KBM-7 (cell line): ENCODE data around the gene IFITM2.
A peak's percentile ranks its signal among the peaks of the same experiment; 100 is the strongest.

Experiments used
- DNase-seq: peaks from one replicate; pipeline ENCODE4 v3.0.0-alpha.2; 2015
- in situ Hi-C: fragments of 300-500 bp; cut with MboI; formaldehyde crosslinking; loops from 2 replicates; pipeline ENCODE4 v1.14.3; 2020; ENCODE audit warnings: low sequenced_read_pairs, low pct_unique_long_range_greater_than_20kb, mixed read lengths

The IFITM2 gene

DNA sequence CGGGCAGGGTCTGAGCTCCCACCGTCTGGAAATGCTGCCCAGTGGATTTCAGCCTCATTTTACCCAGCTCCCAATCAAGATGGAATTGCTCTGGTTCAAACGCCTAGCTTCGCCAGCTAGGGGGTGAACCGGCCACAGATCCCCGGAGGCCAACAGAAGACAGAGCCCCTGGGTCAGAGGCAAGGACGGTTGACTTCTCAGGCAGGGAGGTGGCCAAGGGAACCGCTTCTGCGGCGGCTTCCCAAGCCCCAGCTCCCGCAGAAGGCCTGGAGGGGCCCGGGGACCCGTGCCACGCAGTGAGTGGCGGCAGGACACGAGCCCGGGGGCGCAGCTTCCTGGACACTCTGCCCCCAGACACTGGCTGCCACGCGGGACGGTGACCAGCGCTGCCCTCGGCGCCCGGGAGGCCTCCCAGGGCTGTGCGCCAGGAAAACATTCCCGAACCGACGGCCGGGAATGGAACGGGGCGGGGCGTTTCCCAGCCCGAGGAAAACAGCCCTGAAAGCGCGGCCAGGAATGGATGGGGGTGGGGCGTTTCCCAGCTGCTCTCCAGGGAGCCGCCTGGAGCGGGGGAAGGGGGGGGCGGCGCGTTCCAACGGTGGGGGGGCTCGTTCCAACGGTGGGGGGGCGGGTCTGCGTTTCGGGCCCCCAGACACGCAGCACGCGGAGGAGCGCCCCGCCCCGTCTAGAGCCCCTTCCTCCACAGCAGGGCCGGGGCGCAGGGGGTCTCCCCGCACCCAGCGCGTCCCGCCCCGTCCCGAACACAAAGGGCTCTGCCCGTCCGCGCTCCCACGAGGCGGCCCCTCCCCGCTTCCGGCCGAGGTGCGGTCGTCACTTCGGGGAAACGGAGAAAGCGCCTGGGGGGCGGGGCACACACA, 48.2 kb downstream of the IFITM2 start:
- in situ Hi-C loops = no loop called here
- DNase-seq = peak; percentile 82

DNA sequence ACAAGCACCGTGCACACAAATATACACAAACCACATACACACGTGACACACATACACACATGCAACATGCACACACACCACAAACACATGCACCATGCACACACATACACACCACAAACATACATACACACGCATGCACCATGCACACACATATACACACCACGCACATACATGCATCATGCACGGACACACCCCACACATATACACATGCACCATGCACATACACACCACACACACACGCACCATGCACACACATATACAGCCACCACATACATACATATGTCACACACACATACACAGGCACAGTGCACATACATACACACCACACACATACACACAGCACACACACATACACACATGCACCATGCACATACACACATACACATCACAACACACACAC, 49.0 kb downstream of the IFITM2 start:
- no peak for DNase-seq
- in situ Hi-C loops = no loop called here

DNA sequence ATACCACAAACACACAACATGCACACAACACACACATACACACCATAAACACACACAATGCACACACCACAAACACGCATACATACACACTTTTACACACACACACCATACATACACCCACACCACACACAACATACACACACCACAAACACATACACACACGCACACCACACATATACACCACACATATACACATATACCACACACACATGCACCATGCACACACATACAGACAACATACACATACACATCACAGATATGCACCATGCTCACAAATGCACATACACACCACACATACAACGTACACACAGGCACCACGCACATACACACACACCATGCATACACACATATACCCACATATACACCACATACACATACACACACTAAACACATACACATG, 50.0 kb downstream of the IFITM2 start:
- no peak for DNase-seq
- in situ Hi-C loops = no loop called here

DNA sequence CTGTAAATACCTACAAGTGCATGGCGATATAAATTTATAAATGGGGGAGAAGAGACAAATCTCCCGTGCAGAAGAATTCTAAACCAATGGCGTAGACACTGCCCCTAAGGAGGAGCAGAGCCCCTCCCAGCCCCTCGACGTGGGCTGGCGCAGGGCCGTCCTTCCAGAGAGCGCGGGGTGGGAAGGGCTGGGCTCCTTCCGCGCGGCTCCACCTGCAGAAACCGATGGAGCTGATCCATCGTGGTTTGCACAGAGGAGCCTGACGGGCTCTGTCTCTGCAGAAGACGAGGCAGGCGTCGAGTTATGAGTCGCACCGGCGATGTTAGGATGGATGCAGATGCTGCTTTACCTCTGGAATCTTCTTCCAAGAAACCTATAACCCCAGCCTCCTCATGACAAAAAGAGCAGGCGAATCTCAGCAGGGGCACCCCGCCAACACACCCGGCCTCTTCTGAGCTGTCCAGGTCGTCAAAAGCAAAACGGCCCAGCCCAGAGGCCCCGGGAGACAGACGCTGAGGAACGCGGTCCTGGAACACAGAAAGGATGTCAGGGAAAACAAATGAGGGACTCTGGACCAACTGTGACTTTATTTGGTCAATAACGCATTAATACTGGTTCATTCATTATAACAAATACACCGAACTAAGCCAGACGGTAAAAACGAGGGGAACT, 50.6 kb downstream of the IFITM2 start:
- in situ Hi-C loops = no loop called here
- DNase-seq = no peak
